Caco-2 (cell line): ENCODE data around the gene KMO. TPM values are rescaled to one million over a fixed set of nuclear protein-coding genes. Genes with fewer than 3 reads are reported as not detected.

Experiments used
- BruUV-seq: library from RNA; stranded (reverse); fragments of 400-500 nt; replicated peaks from 2 replicates; lab custom pipeline; 2021; lab: Mats Ljungman, UMichigan
- CTCF ChIA-PET: fragments of 300-600 bp; sonication (Branson Sonifier 250); formaldehyde crosslinking; loops from one replicate; lab custom pipeline; 2022; ENCODE audit warnings: antibody characterized with exemption; lab: Charles Lee
- POLR2A ChIA-PET: fragments of 300-600 bp; sonication (Branson Sonifier 250); formaldehyde crosslinking; loops from one replicate; lab custom pipeline; 2022; ENCODE audit warnings: antibody characterized with exemption; lab: Charles Lee
- DNase-seq, 2 experiments: peaks; one replicate each; pipeline versions ENCODE4 v3.0.0 to v3.0.0-alpha.2; 2020 to 2022
- H3K27me3 ChIP-seq: replicated peaks from 2 replicates; pipeline ENCODE4 v1.6.0; 2011; ENCODE audit warnings: low read length; ENCODE audit not compliant: control insufficient read depth, insufficient read depth
- H3K36me3 ChIP-seq: 2 replicates; pipeline ENCODE4 v1.5.1; 2011; ENCODE audit warnings: low read length; ENCODE audit not compliant: control insufficient read depth, insufficient read depth
- H3K4me1 ChIP-seq: fragments of 250-450 bp; sonication (Bioruptor Pico); 2 replicates; pipeline ENCODE4 v1.5.1; 2020; ENCODE audit warnings: mild to moderate bottlenecking
- H3K4me3 ChIP-seq: 2 replicates; pipeline ENCODE4 v1.5.1; 2011; ENCODE audit warnings: low read depth, mild to moderate bottlenecking, control low read depth, low read length
- H3K9me3 ChIP-seq: fragments of 250-450 bp; sonication (Bioruptor Pico); 2 replicates; pipeline ENCODE4 v1.5.1; 2020; ENCODE audit warnings: mild to moderate bottlenecking, moderate library complexity
- H3K27ac Mint-ChIP-seq: one replicate; pipeline ENCODE4 v1.8.0; 2022; ENCODE audit warnings: mixed read lengths; ENCODE audit not compliant: unreplicated experiment
- H3K27me3 Mint-ChIP-seq: one replicate; pipeline ENCODE4 v1.8.0; 2022; ENCODE audit warnings: mixed read lengths; ENCODE audit not compliant: insufficient read depth, unreplicated experiment
- H3K36me3 Mint-ChIP-seq: one replicate; pipeline ENCODE4 v1.8.0; 2022; ENCODE audit warnings: mild to moderate bottlenecking, mixed read lengths; ENCODE audit not compliant: insufficient read depth, unreplicated experiment
- H3K4me1 Mint-ChIP-seq: one replicate; pipeline ENCODE4 v1.8.0; 2022; ENCODE audit warnings: low read depth, mixed read lengths; ENCODE audit not compliant: unreplicated experiment
- H3K4me3 Mint-ChIP-seq: one replicate; pipeline ENCODE4 v1.8.0; 2022; ENCODE audit warnings: mild to moderate bottlenecking, moderate library complexity, mixed read lengths; ENCODE audit not compliant: unreplicated experiment
- H3K9me3 Mint-ChIP-seq: one replicate; pipeline ENCODE4 v1.8.0; 2022; ENCODE audit warnings: mixed read lengths; ENCODE audit not compliant: unreplicated experiment
- CTCF ChIP-seq, 2 experiments: fragments of 200-600 bp in 1 of 2; IDR thresholded peaks; 1 replicate in 1 of 2; 2 replicates in 1 of 2; pipeline versions ENCODE4 v1.5.1 to v1.8.0; 2011 to 2022; ENCODE audit warnings: antibody characterized with exemption in 1 of 2, control low read depth in 1 of 2, inconsistent platforms in 1 of 2, low read depth in 1 of 2, low read length in 1 of 2, mild to moderate bottlenecking in 1 of 2, moderate library complexity in 1 of 2; ENCODE audit not compliant: insufficient read depth in 1 of 2, severe bottlenecking in 1 of 2, unreplicated experiment in 1 of 2
- intact Hi-C: fragments of 100-400 bp; cut with micrococcal nuclease; formaldehyde crosslinking; loops from one replicate; pipeline ENCODE4 v1.10.0; 2022; ENCODE audit not compliant: unreplicated experiment
- total RNA-seq: library from RNA; stranded (reverse); gene quantifications from 2 replicates; pipeline ENCODE4 v1.2.3, GENCODE V29; 2022

Gene KMO
- total RNA-seq, 1 experiment from 2014 or later, result not detected

- Mint-ChIP-seq H3K27me3 (no peaks in the 10 kb centered on the region), H3K36me3 (no peaks in the 10 kb centered on the region), H3K4me1 (no peaks in the 10 kb centered on the region), H3K4me3 (no peak overlapping the region), H3K9me3 (no peaks in the 10 kb centered on the region), H3K27ac (no peak overlapping the region)
- Histone ChIP-seq H3K36me3 (no peaks in the 10 kb centered on the region), H3K27me3 (no peaks in the 10 kb centered on the region), H3K4me1 (no peaks in the 10 kb centered on the region), H3K9me3 (no peaks in the 10 kb centered on the region), H3K4me3 (no peak overlapping the region)
- ChIA-PET POLR2A (no interaction called here), CTCF (no interaction called here)
- BruUV-seq, result no TSS peak
- no peak for TF ChIP-seq CTCF (IDR thresholded peaks at IDR 0.05; ENCODE audit: insufficient read depth in 1 of 2, low read depth in 1 of 2, low read length in 1 of 2, severe bottlenecking in 1 of 2, unreplicated experiment in 1 of 2)
- no peak for DNase-seq
- intact Hi-C loops, result no loop called here
Observed at GRCh38 chr1:241603731-241604245, 71.6 kb downstream of the KMO start.

GRCh38 chr1:241605146-241605805 is 73.1 kb downstream of the KMO start:
- peak in 1 of 2 experiments; percentile 31 for TF ChIP-seq CTCF (IDR thresholded peaks at IDR 0.05; ENCODE audit: insufficient read depth in 1 of 2, low read depth in 1 of 2, low read length in 1 of 2, severe bottlenecking in 1 of 2, unreplicated experiment in 1 of 2)
- H3K36me3 ChIP-seq, result no peaks in the 10 kb centered on the region
- Mint-ChIP-seq H3K9me3 (no peaks in the 10 kb centered on the region), H3K4me1 (no peaks in the 10 kb centered on the region), H3K27ac (no peak overlapping the region), H3K36me3 (no peaks in the 10 kb centered on the region), H3K4me3 (no peak overlapping the region), H3K27me3 (no peaks in the 10 kb centered on the region)
- CTCF ChIA-PET, result no interaction called here
- no TSS peak for BruUV-seq
- intact Hi-C loops, result loop anchor here (1.0 kb wide), 1 partner anchor 229 kb away; no protein-coding TSS in a partner anchor
- peaks cover 6% of the 10 kb centered on the region for H3K4me1 ChIP-seq
- POLR2A ChIA-PET, result no interaction called here
- H3K4me3 ChIP-seq, result no peak overlapping the region
- no peak for DNase-seq
- no peaks in the 10 kb centered on the region for H3K27me3 ChIP-seq
- no peaks in the 10 kb centered on the region for H3K9me3 ChIP-seq

- no TSS peak for BruUV-seq
- H3K4me1 ChIP-seq, result peaks cover 14% of the 10 kb centered on the region
- no peaks in the 10 kb centered on the region for H3K36me3 ChIP-seq
- no peak for DNase-seq
- H3K4me1 Mint-ChIP-seq, result no peaks in the 10 kb centered on the region
- CTCF ChIA-PET, result no interaction called here
- TF ChIP-seq CTCF (IDR thresholded peaks at IDR 0.05; ENCODE audit: insufficient read depth in 1 of 2, low read depth in 1 of 2, low read length in 1 of 2, severe bottlenecking in 1 of 2, unreplicated experiment in 1 of 2), result no peak
- intact Hi-C loops, result no loop called here
- no peak overlapping the region for H3K4me3 Mint-ChIP-seq
- no peaks in the 10 kb centered on the region for H3K9me3 Mint-ChIP-seq
- no peaks in the 10 kb centered on the region for H3K27me3 Mint-ChIP-seq
- H3K4me3 ChIP-seq, result no peak overlapping the region
- H3K27me3 ChIP-seq, result no peaks in the 10 kb centered on the region
- POLR2A ChIA-PET, result no interaction called here
- no peaks in the 10 kb centered on the region for H3K36me3 Mint-ChIP-seq
- no peak overlapping the region for H3K27ac Mint-ChIP-seq
- no peaks in the 10 kb centered on the region for H3K9me3 ChIP-seq
Observed at GRCh38 chr1:241606544-241606943, 74.4 kb downstream of the KMO start.
